Transverse colon (tissue), 3 donors: ENCODE results near the gene CNST.

ENCODE experiments used
- POLR2A ChIP-seq: fragments of 450-650 bp; IDR thresholded peaks from one replicate; pipeline ENCODE4 v1.6.1; 2016; ENCODE audit warnings: antibody characterized with exemption, mild to moderate bottlenecking, moderate library complexity
- POLR2AphosphoS5 ChIP-seq, 3 donors: sonication (generic); formaldehyde crosslinking; IDR thresholded peaks; one replicate each; pipeline ENCODE4 v1.6.1; 2016; ENCODE audit warnings: antibody characterized with exemption in 3 of 3

DNA sequence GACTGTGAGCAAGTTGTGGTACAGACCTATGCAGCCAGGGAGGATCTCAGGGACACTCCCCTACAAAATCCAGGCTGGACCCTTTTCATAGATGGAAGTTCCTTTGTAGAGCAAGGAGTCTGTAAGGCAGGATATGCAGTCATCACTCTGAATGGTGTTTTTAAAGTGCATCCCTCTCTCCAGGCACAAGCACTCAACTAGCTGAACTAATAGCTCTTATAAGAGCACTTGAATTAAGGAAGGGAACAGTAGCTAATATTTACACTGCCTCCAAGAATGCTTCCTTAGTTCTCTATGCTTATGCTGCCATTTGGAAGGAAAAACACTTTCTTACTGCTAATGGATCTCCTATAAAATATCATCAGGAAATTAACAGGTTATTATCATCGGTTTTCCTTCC, 32.1 kb upstream of the CNST start:
- TF ChIP-seq POLR2AphosphoS5 (IDR thresholded peaks at IDR 0.05) (no peak), POLR2A (no peak)
